Measurements from ENCODE around the gene SGMS1.

SGMS1 gene

DNA sequence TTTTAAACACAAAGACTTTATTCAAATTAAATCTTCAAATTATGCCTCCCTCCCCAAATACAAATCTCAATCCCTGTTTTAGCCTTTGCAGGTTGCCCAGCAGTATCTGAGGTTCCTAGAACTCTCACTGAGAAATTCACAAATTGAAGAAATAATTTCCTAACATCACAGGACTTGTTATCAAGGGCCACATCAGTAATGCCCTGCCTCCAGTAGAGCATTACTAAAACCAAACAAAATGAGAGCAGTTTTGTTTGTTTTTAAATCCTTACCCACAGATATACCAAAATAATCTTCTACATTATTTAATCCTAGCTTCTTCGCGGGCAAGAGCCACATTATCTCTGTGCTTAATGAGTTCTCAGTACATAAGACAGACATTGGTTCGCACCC lies 152.2 kb downstream of the SGMS1 start:
- Histone ChIP-seq H3K4me2 (ENCODE audit: low read depth, low read length, poor library complexity, severe bottlenecking) (no peak overlapping the region), H4K20me1 (ENCODE audit: low read depth, low read length) (no peaks in the 10 kb centered on the region), H3K9ac (ENCODE audit: low read length) (no peak overlapping the region)

DNA sequence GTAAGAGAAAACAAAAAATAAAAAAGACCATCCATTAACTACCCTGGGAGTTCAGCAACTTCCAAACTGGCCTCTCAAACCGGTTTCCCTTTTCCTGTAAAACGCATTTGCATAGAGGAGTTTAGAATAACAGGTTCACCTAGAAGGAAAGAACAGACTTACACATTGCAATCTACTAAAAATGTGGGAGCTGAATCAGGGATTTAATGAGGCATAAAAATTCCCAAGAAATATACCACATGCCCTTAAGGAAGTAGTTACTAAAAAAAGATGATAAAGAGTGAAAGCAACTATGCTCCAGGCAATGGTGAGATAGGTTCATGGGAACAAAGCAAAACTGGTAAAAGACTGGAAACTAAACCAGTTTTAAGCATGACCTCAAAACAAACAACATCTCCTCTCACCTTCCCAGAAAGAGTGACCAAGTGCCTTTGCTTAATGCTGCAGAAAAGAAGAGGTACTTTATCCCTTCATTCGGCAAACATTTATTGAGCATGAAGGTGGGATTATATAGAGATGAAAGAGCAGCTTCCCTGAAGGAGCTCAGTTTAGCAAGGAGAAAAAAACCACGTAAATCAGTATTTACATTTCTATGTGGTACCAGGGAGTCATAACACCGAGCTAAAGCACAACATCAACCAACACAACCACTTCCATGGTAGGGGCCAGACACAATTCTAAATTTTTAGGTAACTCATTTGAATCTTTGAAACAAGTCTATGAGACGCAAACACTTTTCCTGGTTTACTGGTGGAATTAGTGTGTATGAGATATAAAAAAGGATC lies 152.8 kb downstream of the SGMS1 start:
- Histone ChIP-seq H2AFZ (ENCODE audit: low read depth, low read length, severe bottlenecking) (no peak overlapping the region), H3K27ac (ENCODE audit: low read depth, low read length) (no peak overlapping the region), H3K79me2 (ENCODE audit: insufficient read depth, low read length) (no peaks in the 10 kb centered on the region), H3F3A (ENCODE audit: insufficient read depth) (no peaks in the 10 kb centered on the region), H4K20me1 (ENCODE audit: low read depth, low read length) (no peaks in the 10 kb centered on the region), H3K36me3 (ENCODE audit: low read length) (no peaks in the 10 kb centered on the region), H3K9me3 (ENCODE audit: insufficient read depth, low read length) (no peaks in the 10 kb centered on the region), H3K9ac (ENCODE audit: low read length) (no peak overlapping the region), H3K27me3 (ENCODE audit: low read length) (no peaks in the 10 kb centered on the region), H3K9me2 (replicated peaks; ENCODE audit: insufficient read depth, low read length) (no peaks in the 10 kb centered on the region), H3K4me2 (ENCODE audit: low read depth, low read length, poor library complexity, severe bottlenecking) (no peak overlapping the region), H3K4me3 (ENCODE audit: insufficient read depth, low read length, poor library complexity, severe bottlenecking) (no peak overlapping the region)
- TF ChIP-seq, protein P1, sequence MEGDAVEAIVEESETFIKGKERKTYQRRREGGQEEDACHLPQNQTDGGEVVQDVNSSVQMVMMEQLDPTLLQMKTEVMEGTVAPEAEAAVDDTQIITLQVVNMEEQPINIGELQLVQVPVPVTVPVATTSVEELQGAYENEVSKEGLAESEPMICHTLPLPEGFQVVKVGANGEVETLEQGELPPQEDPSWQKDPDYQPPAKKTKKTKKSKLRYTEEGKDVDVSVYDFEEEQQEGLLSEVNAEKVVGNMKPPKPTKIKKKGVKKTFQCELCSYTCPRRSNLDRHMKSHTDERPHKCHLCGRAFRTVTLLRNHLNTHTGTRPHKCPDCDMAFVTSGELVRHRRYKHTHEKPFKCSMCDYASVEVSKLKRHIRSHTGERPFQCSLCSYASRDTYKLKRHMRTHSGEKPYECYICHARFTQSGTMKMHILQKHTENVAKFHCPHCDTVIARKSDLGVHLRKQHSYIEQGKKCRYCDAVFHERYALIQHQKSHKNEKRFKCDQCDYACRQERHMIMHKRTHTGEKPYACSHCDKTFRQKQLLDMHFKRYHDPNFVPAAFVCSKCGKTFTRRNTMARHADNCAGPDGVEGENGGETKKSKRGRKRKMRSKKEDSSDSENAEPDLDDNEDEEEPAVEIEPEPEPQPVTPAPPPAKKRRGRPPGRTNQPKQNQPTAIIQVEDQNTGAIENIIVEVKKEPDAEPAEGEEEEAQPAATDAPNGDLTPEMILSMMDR (IDR thresholded peaks at IDR 0.05; ENCODE audit: insufficient read depth, low read length, poor library complexity, severe bottlenecking) = no peak
- no peak for TF ChIP-seq EZH2phosphoT487 (conservative IDR thresholded peaks at IDR 0.05; ENCODE audit: low read length)

More for the DNA sequence above, 152.2 kb downstream of the SGMS1 start:
- Histone ChIP-seq H3K9me2 (replicated peaks; ENCODE audit: insufficient read depth, low read length) (no peaks in the 10 kb centered on the region), H3K79me2 (ENCODE audit: insufficient read depth, low read length) (no peaks in the 10 kb centered on the region), H2AFZ (ENCODE audit: low read depth, low read length, severe bottlenecking) (no peak overlapping the region), H3K9me3 (ENCODE audit: insufficient read depth, low read length) (peaks cover 1% of the 10 kb centered on the region; the same call in 1 of the 2 replicates), H3K27ac (ENCODE audit: low read depth, low read length) (no peak overlapping the region), H3K27me3 (ENCODE audit: low read length) (no peaks in the 10 kb centered on the region), H3K4me3 (ENCODE audit: insufficient read depth, low read length, poor library complexity, severe bottlenecking) (no peak overlapping the region), H3K36me3 (ENCODE audit: low read length) (no peaks in the 10 kb centered on the region), H3F3A (ENCODE audit: insufficient read depth) (no peaks in the 10 kb centered on the region)
- no peak for TF ChIP-seq EZH2phosphoT487 (conservative IDR thresholded peaks at IDR 0.05; ENCODE audit: low read length)
- TF ChIP-seq, protein P1 (IDR thresholded peaks at IDR 0.05; ENCODE audit: insufficient read depth, low read length, poor library complexity, severe bottlenecking) = no peak

DNA sequence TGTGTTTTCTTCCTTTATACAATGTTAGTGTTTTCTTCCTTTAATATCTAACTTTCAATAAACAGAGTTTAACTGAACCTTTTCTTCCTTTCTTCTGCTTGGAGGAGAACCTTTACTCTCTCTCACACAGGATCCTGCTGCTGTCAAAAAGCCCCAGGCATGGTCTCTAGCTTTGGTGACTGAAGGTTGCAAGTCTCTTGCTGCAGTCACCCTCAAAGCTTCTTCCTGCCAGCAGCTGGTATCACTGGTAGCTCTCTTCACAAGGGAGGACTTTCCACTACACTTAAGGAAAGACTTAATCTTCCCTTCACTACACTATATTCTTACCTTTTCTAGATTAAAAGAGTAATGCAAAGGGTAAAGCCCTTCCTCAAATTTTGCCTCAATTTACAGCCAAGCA lies 153.4 kb downstream of the SGMS1 start:
- Histone ChIP-seq H3K27me3 (ENCODE audit: low read length) (no peaks in the 10 kb centered on the region), H3K9ac (ENCODE audit: low read length) (no peak overlapping the region), H2AFZ (ENCODE audit: low read depth, low read length, severe bottlenecking) (no peak overlapping the region), H3K4me2 (ENCODE audit: low read depth, low read length, poor library complexity, severe bottlenecking) (no peak overlapping the region), H4K20me1 (ENCODE audit: low read depth, low read length) (no peaks in the 10 kb centered on the region), H3F3A (ENCODE audit: insufficient read depth) (no peaks in the 10 kb centered on the region), H3K9me3 (ENCODE audit: insufficient read depth, low read length) (no peaks in the 10 kb centered on the region), H3K36me3 (ENCODE audit: low read length) (no peaks in the 10 kb centered on the region), H3K79me2 (ENCODE audit: insufficient read depth, low read length) (no peaks in the 10 kb centered on the region), H3K4me3 (ENCODE audit: insufficient read depth, low read length, poor library complexity, severe bottlenecking) (no peak overlapping the region), H3K27ac (ENCODE audit: low read depth, low read length) (no peak overlapping the region), H3K9me2 (replicated peaks; ENCODE audit: insufficient read depth, low read length) (no peaks in the 10 kb centered on the region)
- no peak for TF ChIP-seq EZH2phosphoT487 (conservative IDR thresholded peaks at IDR 0.05; ENCODE audit: low read length)
- TF ChIP-seq, protein P1 (IDR thresholded peaks at IDR 0.05; ENCODE audit: insufficient read depth, low read length, poor library complexity, severe bottlenecking) = no peak
